H1 (cell line): ENCODE measurements around the gene RPAP3. TPM values are rescaled to one million over a fixed set of nuclear protein-coding genes. Genes with fewer than 3 reads are reported as not detected.

Experiments used
- CTCF ChIA-PET: fragments of 300-600 bp; sonication (Branson Sonifier 250); formaldehyde crosslinking; loops from one replicate; lab custom pipeline; 2021; ENCODE audit not compliant: partially characterized antibody; lab: Charles Lee
- POLR2A ChIA-PET: fragments of 300-600 bp; sonication (Branson Sonifier 250); formaldehyde crosslinking; loops from one replicate; lab custom pipeline; 2021; ENCODE audit warnings: inconsistent platforms; ENCODE audit not compliant: partially characterized antibody; lab: Charles Lee
- DNase-seq, 2 experiments: peaks; one replicate each; pipeline versions ENCODE4 v3.0.0 to v3.0.0-alpha.2; 2010 to 2022; ENCODE audit warnings: low spot score in 2 of 2, low read depth in 1 of 2, mixed read lengths in 1 of 2
- FAIRE-seq: peaks from 2 replicates; lab custom pipeline; 2011; peaks lifted over from hg19 to GRCh38; lab: Jason Lieb, UNC
- H2AFZ ChIP-seq: 2 replicates; pipeline ENCODE4 v1.8.1; 2012; ENCODE audit warnings: low read length, inconsistent platforms
- H2AK5ac ChIP-seq: 2 replicates; pipeline ENCODE4 v1.6.1; 2013; ENCODE audit warnings: low read depth, low read length
- H2BK120ac ChIP-seq: replicated peaks from 2 replicates; pipeline ENCODE3; 2013; ENCODE audit warnings: low read depth, low read length, inconsistent platforms
- H2BK12ac ChIP-seq: 2 replicates; pipeline ENCODE4 v1.6.1; 2013; ENCODE audit warnings: low read depth, low read length
- H2BK15ac ChIP-seq: 2 replicates; pipeline ENCODE4 v1.6.1; 2013; ENCODE audit warnings: low read length
- H2BK20ac ChIP-seq: 2 replicates; pipeline ENCODE4 v1.6.1; 2013; ENCODE audit warnings: low read length
- H2BK5ac ChIP-seq: 2 replicates; pipeline ENCODE4 v1.6.1; 2013; ENCODE audit warnings: low read depth, low read length
- H3K14ac ChIP-seq: 2 replicates; pipeline ENCODE4 v1.6.1; 2013; ENCODE audit warnings: inconsistent platforms; ENCODE audit not compliant: insufficient read length
- H3K18ac ChIP-seq: 2 replicates; pipeline ENCODE4 v1.6.1; 2013; ENCODE audit warnings: low read length; ENCODE audit errors: extremely low read depth
- H3K23ac ChIP-seq: 2 replicates; pipeline ENCODE4 v1.6.1; 2013; ENCODE audit warnings: inconsistent platforms; ENCODE audit not compliant: insufficient read length
- H3K23me2 ChIP-seq: 2 replicates; pipeline ENCODE4 v1.6.1; 2013; ENCODE audit warnings: low read depth, low read length
- H3K27ac ChIP-seq: 2 replicates; pipeline ENCODE4 v1.6.1; 2011; ENCODE audit warnings: low read depth, low read length, inconsistent platforms
- H3K27me3 ChIP-seq, 4 experiments: replicated peaks in 1 of 4; 1 replicate in 1 of 4; 2 replicates in 3 of 4; pipeline versions ENCODE4 v1.6.1 to v1.8.1; 2011 to 2013; ENCODE audit warnings: low read length in 3 of 4, mild to moderate bottlenecking in 3 of 4, inconsistent platforms in 2 of 4, mixed read lengths in 2 of 4, moderate library complexity in 1 of 4; ENCODE audit not compliant: control insufficient read depth in 3 of 4, insufficient read depth in 3 of 4; ENCODE audit errors: extremely low read depth in 1 of 4
- H3K36me3 ChIP-seq, 4 experiments: 2 replicates each; pipeline versions ENCODE4 v1.6.1 to v1.8.1; 2011 to 2013; ENCODE audit warnings: mild to moderate bottlenecking in 4 of 4, low read length in 3 of 4, moderate library complexity in 2 of 4, control low read depth in 1 of 4, inconsistent platforms in 1 of 4; ENCODE audit not compliant: insufficient read depth in 4 of 4, control insufficient read depth in 2 of 4
- H3K4ac ChIP-seq: replicated peaks from 2 replicates; pipeline ENCODE3; 2013; ENCODE audit warnings: low read length, low read depth, mixed read lengths, inconsistent platforms; ENCODE audit not compliant: insufficient read length
- H3K4me1 ChIP-seq, 4 experiments: replicated peaks in 1 of 4; 1 replicate in 1 of 4; 2 replicates in 3 of 4; pipeline versions ENCODE4 v1.6.1 to v1.8.1; 2011 to 2013; ENCODE audit warnings: low read length in 3 of 4, inconsistent platforms in 2 of 4, mixed read lengths in 1 of 4; ENCODE audit not compliant: insufficient read depth in 4 of 4, control insufficient read depth in 3 of 4
- H3K4me2 ChIP-seq, 2 experiments: 2 replicates each; pipeline versions ENCODE4 v1.6.1 to v1.8.1; 2011 to 2013; ENCODE audit warnings: low read depth in 2 of 2, low read length in 2 of 2, control low read depth in 1 of 2, inconsistent platforms in 1 of 2, mild to moderate bottlenecking in 1 of 2; ENCODE audit not compliant: insufficient read depth in 1 of 2
- H3K4me3 ChIP-seq, 4 experiments: fragments of 200-600, 300-600 bp in 1 of 4; sonication (generic), shearing (Covaris generic), sonication (Bioruptor Twin) in 1 of 4; 2 replicates each; pipeline versions ENCODE4 v1.5.1 to v1.8.1; 2011 to 2016; ENCODE audit warnings: low read length in 4 of 4, low read depth in 3 of 4, control low read depth in 2 of 4, inconsistent platforms in 2 of 4, mild to moderate bottlenecking in 2 of 4, mixed read lengths in 1 of 4, moderate library complexity in 1 of 4; ENCODE audit not compliant: insufficient read depth in 2 of 4; ENCODE audit errors: extremely low read depth in 1 of 4
- H3K56ac ChIP-seq: replicated peaks from 2 replicates; pipeline ENCODE3; 2013; ENCODE audit warnings: low read depth, mild to moderate bottlenecking, mixed read lengths, low read length, inconsistent platforms; ENCODE audit not compliant: insufficient read length
- H3K79me1 ChIP-seq: 2 replicates; pipeline ENCODE4 v1.6.1; 2013; ENCODE audit warnings: low read depth, low read length, control low read depth
- H3K79me2 ChIP-seq, 2 experiments: 2 replicates each; pipeline versions ENCODE4 v1.6.1 to v1.8.1; 2012 to 2013; ENCODE audit warnings: low read length in 2 of 2, mild to moderate bottlenecking in 2 of 2, inconsistent platforms in 1 of 2; ENCODE audit not compliant: insufficient read depth in 2 of 2, control insufficient read depth in 1 of 2
- H3K9ac ChIP-seq, 4 experiments: replicated peaks in 1 of 4; 1 replicate in 1 of 4; 2 replicates in 3 of 4; pipeline versions ENCODE4 v1.6.1 to v1.8.1; 2011 to 2013; ENCODE audit warnings: low read depth in 3 of 4, low read length in 3 of 4, control low read depth in 2 of 4, mild to moderate bottlenecking in 2 of 4, moderate library complexity in 2 of 4, inconsistent platforms in 1 of 4; ENCODE audit errors: extremely low read depth in 1 of 4
- H3K9me3 ChIP-seq, 2 experiments: 2 replicates each; pipeline versions ENCODE4 v1.6.1 to v1.8.1; 2012 to 2013; ENCODE audit warnings: mild to moderate bottlenecking in 2 of 2, moderate library complexity in 2 of 2, control low read depth in 1 of 2, inconsistent platforms in 1 of 2, low read depth in 1 of 2, low read length in 1 of 2, mixed read lengths in 1 of 2; ENCODE audit not compliant: insufficient read depth in 2 of 2
- H4K20me1 ChIP-seq, 2 experiments: replicated peaks in 1 of 2; 2 replicates each; pipeline versions ENCODE3 to v1.8.1; 2011 to 2013; ENCODE audit warnings: inconsistent platforms in 2 of 2, low read length in 2 of 2, mild to moderate bottlenecking in 1 of 2; ENCODE audit not compliant: insufficient read depth in 2 of 2, control insufficient read depth in 1 of 2
- H4K5ac ChIP-seq: 2 replicates; pipeline ENCODE4 v1.6.1; 2013; ENCODE audit warnings: low read length, low read depth, mixed read lengths, inconsistent platforms; ENCODE audit not compliant: insufficient read length
- H4K8ac ChIP-seq: 2 replicates; pipeline ENCODE4 v1.8.0; 2013; ENCODE audit warnings: mild to moderate bottlenecking, moderate library complexity, low read length, inconsistent platforms; ENCODE audit not compliant: insufficient read depth; ENCODE audit errors: extremely low read depth
- H4K91ac ChIP-seq: replicated peaks from 2 replicates; pipeline ENCODE3; 2013; ENCODE audit warnings: low read length, mixed read lengths, inconsistent platforms; ENCODE audit not compliant: insufficient read length
- ASH2L ChIP-seq: fragments of 200-600, 300-600 bp; sonication (generic); IDR thresholded peaks from one replicate; pipeline ENCODE4 v1.7.1; 2017; ENCODE audit warnings: low read length
- BCL11A ChIP-seq, 2 experiments: IDR thresholded peaks; one replicate each; pipeline ENCODE4 v1.6.1; 2011; ENCODE audit warnings: low read depth in 2 of 2, low read length in 2 of 2, mild to moderate bottlenecking in 2 of 2
- EGR1 ChIP-seq: IDR thresholded peaks from 2 replicates; pipeline ENCODE4 v1.6.1; 2011; ENCODE audit warnings: low read depth, low read length, borderline replicate concordance
- KDM5A ChIP-seq: fragments of 200-600 bp; IDR thresholded peaks from 2 replicates; pipeline ENCODE4 v1.7.1; 2012; ENCODE audit warnings: mild to moderate bottlenecking, low read length, inconsistent platforms, mixed read lengths
- POLR2AphosphoS5 ChIP-seq: IDR thresholded peaks from 2 replicates; pipeline ENCODE4 v1.6.1; 2011; ENCODE audit warnings: low read depth, low read length
- RFX5 ChIP-seq: IDR thresholded peaks from 2 replicates; pipeline ENCODE4 v1.6.1; 2011; ENCODE audit warnings: low read depth, low read length, improper control_type of control experiment, borderline replicate concordance
- SP2 ChIP-seq: IDR thresholded peaks from 2 replicates; pipeline ENCODE4 v1.6.1; 2012; ENCODE audit warnings: mild to moderate bottlenecking, low read length, inconsistent platforms
- SRF ChIP-seq: IDR thresholded peaks from 2 replicates; pipeline ENCODE4 v1.6.1; 2011; ENCODE audit warnings: mild to moderate bottlenecking, low read depth, low read length, moderate library complexity
- USF2 ChIP-seq: IDR thresholded peaks from 2 replicates; pipeline ENCODE4 v1.6.1; 2011; ENCODE audit warnings: low read length, improper control_type of control experiment
- WGBS, 2 experiments: shearing (Covaris generic) in 1 of 2; methylation state at CpG; one replicate each; pipeline versions ENCODE4 v1.1.6 to v1.1.7; 2013 to 2015; ENCODE audit warnings: low lambda C conversion rate in 2 of 2, mixed read lengths in 2 of 2, inconsistent platforms in 1 of 2, low coverage in 1 of 2, missing lambda C conversion rate in 1 of 2; ENCODE audit not compliant: insufficient replicate concordance in 2 of 2, insufficient coverage in 1 of 2, insufficient read length in 1 of 2; ENCODE audit errors: extremely low coverage in 1 of 2, missing lambda C conversion rate in 1 of 2; 5-methylcytosine and 5-hydroxymethylcytosine counted together
- polyA plus RNA-seq, 7 experiments: library from polyadenylated mRNA; depleted of rRNA in 3 of 7; stranded (reverse) in 5 of 7; unstranded in 2 of 7; fragments of >200 nt in 5 of 7; fragments of 200-250 nt in 2 of 7; gene quantifications; 1 replicate in 5 of 7; 2 replicates in 1 of 7; 4 replicates in 1 of 7; pipeline versions ENCODE4 v1.2.1 to v1.2.3, GENCODE V29; 2011 to 2013; ENCODE audit warnings: missing spikeins in 2 of 7, mixed read lengths in 2 of 7
- total RNA-seq: library from RNA; stranded (reverse); fragmentation: NEBNext Ultra II Directional; extraction: Animal tissue kit (Norgen Biotek cat#: 25700); gene quantifications from 2 replicates; pipeline ENCODE4 v1.2.1, GENCODE V29; 2021
- TF ChIP-seq, protein P1 (sequence below): IDR thresholded peaks from 2 replicates; pipeline ENCODE4 v1.6.1; 2011; ENCODE audit warnings: low read depth, mild to moderate bottlenecking, low read length; ENCODE audit not compliant: insufficient read depth
- TF ChIP-seq, protein P2 (sequence below): IDR thresholded peaks from 2 replicates; pipeline ENCODE4 v1.6.1; 2012; ENCODE audit warnings: inconsistent platforms

RPAP3 gene
- total and polyA plus RNA-seq, 2 of the 8 experiments (the other 6 are each of a cell fraction or from before 2014, with no cell fraction given), result 6.4 to 60.5 TPM

- Histone ChIP-seq H2BK12ac (no peak within 1 kb of the TSS), H3K79me2 (no peaks in the 10 kb centered on the region), H3K18ac (no peak within 1 kb of the TSS), H3K79me1 (no peaks in the 10 kb centered on the region), H3K4me1 (no peaks in the 10 kb centered on the region), H3K14ac (no peak within 1 kb of the TSS), H2BK15ac (no peak within 1 kb of the TSS), H4K91ac (no peak within 1 kb of the TSS), H3K56ac (no peak within 1 kb of the TSS), H3K36me3 (no peaks in the 10 kb centered on the region), H4K5ac (no peak within 1 kb of the TSS), H3K23ac (no peak within 1 kb of the TSS), H3K9ac (no peak within 1 kb of the TSS), H3K4ac (no peak within 1 kb of the TSS), H2AFZ (no peak within 1 kb of the TSS), H4K20me1 (no peaks in the 10 kb centered on the region), H2BK120ac (no peak within 1 kb of the TSS), H3K9me3 (no peaks in the 10 kb centered on the region), H3K27me3 (no peaks in the 10 kb centered on the region), H2BK5ac (no peak within 1 kb of the TSS), H3K4me3 (no peak within 1 kb of the TSS), H4K8ac (no peak within 1 kb of the TSS), H3K23me2 (no peaks in the 10 kb centered on the region), H2AK5ac (no peak within 1 kb of the TSS), H2BK20ac (no peak within 1 kb of the TSS), H3K4me2 (no peak within 1 kb of the TSS), H3K27ac (no peak within 1 kb of the TSS)
- ChIA-PET CTCF (interaction anchor here (1.3 to 64.6 kb wide), 6 partner anchors 11 to 112 kb away, joined by 4 to 2442 read pairs (median 235); partner anchors contain the start of genes RAPGEF3 and SLC48A1), POLR2A (interaction anchor here (1.0 to 2.6 kb wide), 4 partner anchors 11 to 41 kb away, joined by 3 to 10 read pairs (median 3); no protein-coding TSS in a partner anchor)
- FAIRE-seq (no peak), DNase-seq (no peak)
- TF ChIP-seq EGR1, result no peak
- TF ChIP-seq KDM5A, result no peak
- no peak for TF ChIP-seq SP2
- TF ChIP-seq POLR2AphosphoS5, result no peak
- TF ChIP-seq USF2, result no peak
- TF ChIP-seq, protein P1, sequence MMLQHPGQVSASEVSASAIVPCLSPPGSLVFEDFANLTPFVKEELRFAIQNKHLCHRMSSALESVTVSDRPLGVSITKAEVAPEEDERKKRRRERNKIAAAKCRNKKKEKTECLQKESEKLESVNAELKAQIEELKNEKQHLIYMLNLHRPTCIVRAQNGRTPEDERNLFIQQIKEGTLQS, result no peak
- no peak for TF ChIP-seq SRF
- no peak for TF ChIP-seq ASH2L
- no peak for TF ChIP-seq RFX5
- TF ChIP-seq, protein P2, sequence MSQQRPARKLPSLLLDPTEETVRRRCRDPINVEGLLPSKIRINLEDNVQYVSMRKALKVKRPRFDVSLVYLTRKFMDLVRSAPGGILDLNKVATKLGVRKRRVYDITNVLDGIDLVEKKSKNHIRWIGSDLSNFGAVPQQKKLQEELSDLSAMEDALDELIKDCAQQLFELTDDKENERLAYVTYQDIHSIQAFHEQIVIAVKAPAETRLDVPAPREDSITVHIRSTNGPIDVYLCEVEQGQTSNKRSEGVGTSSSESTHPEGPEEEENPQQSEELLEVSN, result no peak
- no peak for TF ChIP-seq BCL11A (IDR thresholded peaks at IDR 0.05; ENCODE audit: low read depth in 2 of 2, low read length in 2 of 2)
- WGBS, 2 experiments, result 89% methylated on average over 8 of the region's 8 CpGs; no CpG with 5 or more reads in 1 of the 2 experiments
Observed at GRCh38 chr12:47725091-47725772, 19.4 kb upstream of the RPAP3 start, which contains the start of gene ENDOU. Gene ENDOU (minus strand): TSS chr12:47725490. CDS start chr12:47725413, 77 bp downstream.
